HG03039 (cell line): Measurements from ENCODE around the gene PRAMEF13.
"Not testable (repeated sequence)": the region's sequence is repeated elsewhere in the genome, so short reads cannot be mapped to it uniquely, and the experiment has no call there.

Experiments used
- ATAC-seq: cut with Tn5 transposase; IDR thresholded peaks from one replicate; pipeline ENCODE4 v1.9.1; 2021; ENCODE audit warnings: mild to moderate bottlenecking, moderate library complexity; ENCODE audit not compliant: unreplicated experiment

Gene PRAMEF13

DNA sequence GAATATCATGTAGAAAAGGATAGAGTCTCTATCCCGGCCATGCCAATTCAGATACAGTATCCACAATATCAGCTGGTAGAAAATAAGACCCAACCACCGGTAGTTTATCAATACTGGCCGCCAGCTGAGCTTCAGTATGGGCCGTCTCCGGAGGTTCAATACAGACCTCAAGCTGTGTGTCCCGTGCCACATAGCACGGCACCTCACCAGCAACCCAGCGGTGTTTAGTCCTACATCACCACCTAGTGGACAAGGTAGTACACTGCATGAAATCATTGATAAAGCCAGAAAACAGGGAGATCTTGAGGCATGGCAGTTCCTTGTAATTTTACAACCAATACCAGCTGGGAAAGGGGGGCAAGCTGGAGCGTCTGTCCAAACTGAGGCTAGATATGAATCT lies 7.5 kb upstream of the PRAMEF13 start:
- ATAC-seq, result not testable (repeated sequence)

DNA sequence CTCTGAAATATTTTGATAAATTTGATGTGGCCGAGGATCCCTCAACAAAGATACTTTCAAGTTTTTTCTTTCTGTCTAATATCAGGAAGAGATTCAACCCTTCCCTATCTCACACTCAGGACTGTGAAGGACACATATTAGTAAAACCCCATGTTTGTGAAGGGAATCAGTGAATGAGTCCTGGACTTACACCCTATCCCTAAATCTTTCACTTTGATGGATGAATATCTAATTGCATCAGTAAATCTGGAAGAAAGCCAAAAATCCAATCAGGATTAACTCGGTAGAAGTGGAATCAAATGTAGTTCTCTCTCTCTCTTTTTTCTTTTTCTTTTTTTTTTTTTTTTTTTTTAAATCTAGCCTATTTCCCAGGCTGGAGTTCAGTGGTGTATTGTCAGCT lies 29.7 kb downstream of the PRAMEF13 start, which contains the start of gene PRAMEF9:
PRAMEF9 (plus strand) TSS at position 301 of the 400 bp plus-strand sequence. CDS start 3,433 bp downstream, outside the sequence.
- not testable (repeated sequence) for ATAC-seq

DNA sequence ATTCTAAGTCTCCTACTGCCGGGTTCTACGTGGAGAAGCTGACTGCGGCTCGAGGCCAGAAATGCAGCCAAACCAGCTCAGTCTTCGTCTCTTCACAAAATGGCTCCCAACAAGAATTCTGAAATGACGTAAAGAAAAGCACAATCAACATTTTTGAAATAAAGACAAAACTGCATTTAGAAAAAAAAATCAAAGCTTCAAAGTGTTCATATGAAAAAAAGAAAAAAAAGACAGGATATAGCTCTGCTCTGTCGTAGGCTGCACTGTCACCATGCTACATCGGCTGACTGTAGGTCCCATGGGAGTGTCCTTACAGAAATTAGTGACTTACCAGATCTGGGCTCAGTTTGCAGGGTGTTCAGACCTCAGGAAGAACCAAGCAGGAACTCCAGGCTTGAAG lies 35.7 kb downstream of the PRAMEF13 start, which contains the start of gene HNRNPCL4:
HNRNPCL4 (minus strand) TSS at position 101 of the 400 bp plus-strand sequence. CDS start 164 bp downstream, outside the sequence.
- not testable (repeated sequence) for ATAC-seq

DNA sequence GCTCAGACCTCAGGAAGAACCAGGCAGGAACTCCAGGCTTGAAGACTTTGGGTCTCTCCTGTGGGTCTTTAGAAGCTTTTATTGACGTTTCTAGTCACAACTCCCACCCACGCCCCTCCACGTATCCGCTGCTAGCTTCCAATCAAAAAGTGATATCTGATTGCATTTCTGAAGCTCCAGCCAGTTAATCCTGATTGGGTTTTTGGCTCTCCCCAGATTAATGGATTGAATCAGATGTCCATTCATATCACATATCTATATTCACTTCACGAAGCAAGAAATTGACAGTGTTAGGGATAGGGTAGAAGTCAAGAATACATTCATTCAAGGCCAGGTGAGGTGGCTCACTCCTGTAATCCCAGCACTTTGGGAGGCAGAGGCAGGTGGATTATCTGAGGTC lies 45.3 kb downstream of the PRAMEF13 start, which contains the start of gene PRAMEF26:
PRAMEF26 (minus strand) TSS at position 101 of the 400 bp plus-strand sequence. CDS start 2,914 bp downstream, outside the sequence.
- ATAC-seq, result not testable (repeated sequence)
